Measurements from ENCODE around the gene BPIFB2. TPM values are rescaled to one million over a fixed set of nuclear protein-coding genes. Genes with fewer than 3 reads are reported as not detected.

Gene BPIFB2
- total RNA-seq, 1 donor from 2014 or later: not detected

DNA sequence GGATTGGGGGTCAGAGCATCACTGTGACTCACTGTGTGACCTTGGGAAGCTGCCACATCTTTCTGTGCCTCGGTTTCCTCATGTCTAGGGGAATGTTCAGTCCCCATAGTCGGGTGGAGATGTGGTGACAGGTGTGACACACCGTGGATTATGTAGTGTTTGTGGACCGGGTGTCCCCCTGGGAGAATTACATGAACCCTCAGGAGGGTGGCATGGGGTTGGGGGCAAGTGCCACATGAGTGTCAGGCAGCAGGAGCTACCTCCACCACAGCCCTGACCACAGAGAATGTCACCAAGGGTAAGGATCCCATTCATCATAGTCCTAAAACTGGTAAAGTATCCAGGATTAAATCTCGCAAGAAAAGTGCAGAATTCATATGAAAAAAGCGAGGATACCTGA is 26.5 kb upstream of the BPIFB2 start:
- H3K79me2 ChIP-seq (ENCODE audit: insufficient read depth, low read length): no peaks in the 10 kb centered on the region
- Mint-ChIP-seq H3K9me3 (ENCODE audit: unreplicated experiment) (peaks cover 2% of the 10 kb centered on the region), H3K27ac (ENCODE audit: unreplicated experiment) (no peak overlapping the region), H3K36me3 (ENCODE audit: low read depth, unreplicated experiment) (no peaks in the 10 kb centered on the region), H3K4me3 (ENCODE audit: unreplicated experiment) (no peak overlapping the region), H3K4me1 (ENCODE audit: low read depth, unreplicated experiment) (no peaks in the 10 kb centered on the region), H3K27me3 (ENCODE audit: low read depth, unreplicated experiment) (peaks cover 19% of the 10 kb centered on the region)
- TF ChIP-seq EZH2 (IDR thresholded peaks at IDR 0.05; ENCODE audit: insufficient read depth, low read length): no peak
- TF ChIP-seq, protein P1, sequence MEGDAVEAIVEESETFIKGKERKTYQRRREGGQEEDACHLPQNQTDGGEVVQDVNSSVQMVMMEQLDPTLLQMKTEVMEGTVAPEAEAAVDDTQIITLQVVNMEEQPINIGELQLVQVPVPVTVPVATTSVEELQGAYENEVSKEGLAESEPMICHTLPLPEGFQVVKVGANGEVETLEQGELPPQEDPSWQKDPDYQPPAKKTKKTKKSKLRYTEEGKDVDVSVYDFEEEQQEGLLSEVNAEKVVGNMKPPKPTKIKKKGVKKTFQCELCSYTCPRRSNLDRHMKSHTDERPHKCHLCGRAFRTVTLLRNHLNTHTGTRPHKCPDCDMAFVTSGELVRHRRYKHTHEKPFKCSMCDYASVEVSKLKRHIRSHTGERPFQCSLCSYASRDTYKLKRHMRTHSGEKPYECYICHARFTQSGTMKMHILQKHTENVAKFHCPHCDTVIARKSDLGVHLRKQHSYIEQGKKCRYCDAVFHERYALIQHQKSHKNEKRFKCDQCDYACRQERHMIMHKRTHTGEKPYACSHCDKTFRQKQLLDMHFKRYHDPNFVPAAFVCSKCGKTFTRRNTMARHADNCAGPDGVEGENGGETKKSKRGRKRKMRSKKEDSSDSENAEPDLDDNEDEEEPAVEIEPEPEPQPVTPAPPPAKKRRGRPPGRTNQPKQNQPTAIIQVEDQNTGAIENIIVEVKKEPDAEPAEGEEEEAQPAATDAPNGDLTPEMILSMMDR (IDR thresholded peaks at IDR 0.05; ENCODE audit: insufficient read depth, low read depth, low read length): no peak
- no peak overlapping the region for H2AFZ ChIP-seq (ENCODE audit: low read depth, low read length)
- no peak for DNase-seq (ENCODE audit: low read depth)
- H4K20me1 ChIP-seq (ENCODE audit: insufficient read depth, low read length): no peaks in the 10 kb centered on the region
- no peak overlapping the region for H3K4me2 ChIP-seq (ENCODE audit: low read length)
- no peaks in the 10 kb centered on the region for H3K36me3 ChIP-seq (ENCODE audit: insufficient read depth, low read length)
- FAIRE-seq: no peak
- H3K27ac ChIP-seq (ENCODE audit: low read depth, low read length): no peak overlapping the region
- no peaks in the 10 kb centered on the region for H3K27me3 ChIP-seq (ENCODE audit: insufficient read depth, low read length)
- no peak overlapping the region for H3K9ac ChIP-seq (ENCODE audit: low read length)
- H3K4me3 ChIP-seq (ENCODE audit: insufficient read depth, low read depth, low read length): no peak overlapping the region
- no peaks in the 10 kb centered on the region for H3K4me1 ChIP-seq (ENCODE audit: insufficient read depth, low read length)
- no peaks in the 10 kb centered on the region for H3K9me3 ChIP-seq (ENCODE audit: insufficient read depth, low read depth, low read length)

DNA sequence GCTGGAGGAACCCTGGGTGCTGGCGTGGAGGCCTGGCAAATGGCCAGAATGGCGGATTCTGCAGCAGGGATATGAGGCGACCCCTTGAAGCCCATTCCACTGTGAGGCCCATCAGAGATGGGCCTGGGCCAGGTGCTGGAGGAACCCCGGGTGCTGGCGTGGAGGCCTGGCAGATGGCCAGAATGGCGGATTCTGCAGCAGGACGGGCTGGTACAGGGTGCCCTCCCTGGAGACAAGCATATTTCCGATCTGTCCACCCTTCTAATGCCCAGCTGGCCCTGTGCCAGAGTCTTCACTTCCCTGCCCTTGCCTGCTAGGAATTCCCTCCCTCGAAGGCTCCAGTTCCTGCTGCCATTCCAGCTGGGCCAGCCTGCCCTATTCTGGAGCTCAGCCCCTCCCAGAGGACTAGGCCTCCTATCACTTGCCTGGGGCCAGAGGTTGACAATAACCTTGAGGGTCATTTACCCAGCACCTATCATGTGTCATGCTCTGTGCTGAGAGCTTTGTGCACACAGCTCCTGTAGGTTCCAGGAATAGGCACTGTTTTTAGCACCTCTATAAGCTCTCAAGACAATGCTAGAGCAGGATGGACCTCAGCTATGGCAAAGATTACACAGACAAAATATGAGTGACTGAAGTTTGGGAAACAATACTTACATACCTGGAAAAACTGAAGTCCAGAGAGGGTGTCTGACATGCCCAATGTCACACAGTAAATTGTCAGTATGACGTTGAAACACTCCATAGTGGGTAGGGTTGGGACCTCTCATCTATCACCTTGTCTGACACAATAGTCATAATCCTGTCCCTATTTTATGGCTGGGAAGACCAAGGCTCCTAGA is 24.7 kb upstream of the BPIFB2 start:
- H3K4me2 ChIP-seq (ENCODE audit: low read length): no peak overlapping the region
- no peak overlapping the region for H2AFZ ChIP-seq (ENCODE audit: low read depth, low read length)
- Mint-ChIP-seq H3K36me3 (ENCODE audit: low read depth, unreplicated experiment) (no peaks in the 10 kb centered on the region), H3K9me3 (ENCODE audit: unreplicated experiment) (peaks cover 2% of the 10 kb centered on the region), H3K27ac (ENCODE audit: unreplicated experiment) (no peak overlapping the region), H3K27me3 (ENCODE audit: low read depth, unreplicated experiment) (peaks cover 18% of the 10 kb centered on the region), H3K4me1 (ENCODE audit: low read depth, unreplicated experiment) (no peaks in the 10 kb centered on the region), H3K4me3 (ENCODE audit: unreplicated experiment) (no peak overlapping the region)
- no peaks in the 10 kb centered on the region for H3K79me2 ChIP-seq (ENCODE audit: insufficient read depth, low read length)
- H3K27me3 ChIP-seq (ENCODE audit: insufficient read depth, low read length): no peaks in the 10 kb centered on the region
- TF ChIP-seq, protein P1 (IDR thresholded peaks at IDR 0.05; ENCODE audit: insufficient read depth, low read depth, low read length): no peak
- TF ChIP-seq EZH2 (IDR thresholded peaks at IDR 0.05; ENCODE audit: insufficient read depth, low read length): no peak
- no peak overlapping the region for H3K9ac ChIP-seq (ENCODE audit: low read length)
- H3K9me3 ChIP-seq (ENCODE audit: insufficient read depth, low read depth, low read length): no peaks in the 10 kb centered on the region
- DNase-seq (ENCODE audit: low read depth) (no peak), FAIRE-seq (no peak)
- no peak overlapping the region for H3K27ac ChIP-seq (ENCODE audit: low read depth, low read length)
- H3K4me1 ChIP-seq (ENCODE audit: insufficient read depth, low read length): no peaks in the 10 kb centered on the region
- no peak overlapping the region for H3K4me3 ChIP-seq (ENCODE audit: insufficient read depth, low read depth, low read length)
- no peaks in the 10 kb centered on the region for H4K20me1 ChIP-seq (ENCODE audit: insufficient read depth, low read length)
- no peaks in the 10 kb centered on the region for H3K36me3 ChIP-seq (ENCODE audit: insufficient read depth, low read length)

All from astrocyte (in vitro differentiated cells and primary cell).